Left ventricle myocardium superior (tissue), 1 donor: ENCODE measurements around the gene TSTD2. TPM values are rescaled to one million over a fixed set of nuclear protein-coding genes. Genes with fewer than 3 reads are reported as not detected.

Experiments used
- ATAC-seq: fragments of 200-7000 bp; cut with Tn5 transposase; one replicate; pipeline ENCODE4 v1.9.1; 2020; ENCODE audit warnings: mild to moderate bottlenecking, moderate library complexity
- DNase-seq: peaks from one replicate; pipeline ENCODE4 v3.0.0-alpha.2; 2020
- intact Hi-C: fragments of 100-400 bp; cut with micrococcal nuclease; formaldehyde crosslinking; loops from one replicate; pipeline ENCODE4 v1.11.0; 2022
- total RNA-seq: library from RNA; stranded (reverse); fragmentation: NEBNext Ultra II Directional; extraction: Animal tissue kit (Norgen Biotek cat#: 25700); gene quantifications from one replicate; pipeline ENCODE4 v1.2.1, GENCODE V29; 2021
- donor health status: DM: no; HTN: yes; CAD: no; lungs with severe emphysema.

TSTD2 gene
- total RNA-seq, 1 donor from 2014 or later, result 25.9 TPM

- DNase-seq (no peak), ATAC-seq (no peak)
- intact Hi-C loops, result no loop called here
Measured at GRCh38 chr9:97554566-97555075, 78.5 kb downstream of the TSTD2 start.

DNA sequence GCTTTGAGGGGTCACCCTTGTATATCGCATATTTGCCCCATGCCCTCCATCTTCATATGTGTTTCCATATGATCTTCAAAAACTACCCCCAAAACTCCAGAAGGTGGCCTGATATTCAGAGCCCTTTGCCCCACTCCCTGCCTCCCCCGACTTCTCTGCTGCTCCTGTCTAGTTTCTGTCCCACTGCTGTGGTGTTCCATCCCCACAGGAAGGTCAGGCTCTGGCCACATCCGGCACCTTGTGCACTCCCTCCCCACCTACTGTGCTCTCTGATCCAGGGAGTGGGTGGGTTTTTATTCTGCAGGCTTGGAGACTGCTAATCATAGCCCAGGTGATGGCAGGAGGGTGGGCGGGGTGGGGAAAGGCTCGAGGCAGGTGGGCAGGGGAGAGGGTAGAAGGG lies 79.3 kb downstream of the TSTD2 start:
- intact Hi-C loops, result no loop called here
- DNase-seq (no peak), ATAC-seq (no peak)

- intact Hi-C loops, result no loop called here
- ATAC-seq (no peak), DNase-seq (no peak)
Measured at GRCh38 chr9:97553141-97553540, 80.0 kb downstream of the TSTD2 start.

DNA sequence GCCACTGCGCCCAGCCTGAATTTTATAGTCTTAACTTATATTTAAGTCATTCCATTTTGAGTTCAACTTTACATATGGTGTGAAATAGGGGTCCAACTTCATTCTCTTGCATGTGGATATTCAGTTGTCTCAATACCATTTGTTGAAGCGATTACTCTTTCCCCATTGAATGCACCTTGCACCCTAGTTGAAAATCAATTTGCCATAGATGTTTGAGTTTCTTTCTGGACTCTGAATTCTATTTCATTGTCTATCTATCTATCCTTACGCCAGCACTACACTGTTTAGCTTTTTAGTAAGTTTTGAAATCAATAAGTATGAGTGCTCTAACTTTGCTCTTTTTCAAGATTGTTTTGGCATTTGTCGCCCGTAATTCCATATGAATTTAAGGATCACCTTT lies 81.9 kb downstream of the TSTD2 start:
- DNase-seq (no peak), ATAC-seq (no peak)
- intact Hi-C loops, result no loop called here

DNA sequence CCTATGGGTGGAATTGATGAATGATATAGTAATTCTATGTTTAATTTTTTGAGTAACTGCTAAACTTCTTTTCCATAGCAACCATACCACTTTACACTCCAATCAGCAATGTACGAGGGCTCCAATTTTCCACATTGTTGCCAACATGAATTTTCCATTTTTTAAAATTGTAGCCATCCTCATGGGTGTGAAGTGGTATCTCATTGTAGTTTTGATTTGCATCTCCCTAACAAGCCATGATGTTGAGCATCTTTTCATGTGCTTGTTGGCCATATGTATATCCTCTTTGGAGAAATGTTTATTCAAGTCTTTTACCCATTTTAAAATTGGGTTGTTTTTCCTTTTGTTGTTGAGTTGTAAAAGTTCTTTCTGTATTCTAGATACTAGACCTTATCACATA lies 82.8 kb downstream of the TSTD2 start:
- no peak for DNase-seq
- intact Hi-C loops, result no loop called here

More for the DNA sequence above, 82.8 kb downstream of the TSTD2 start:
- ATAC-seq, result no peak

Other genes with a start within 250 kb of the TSTD2 start
- gene TDRD7, start 221.3 kb downstream of the TSTD2 start, total RNA-seq, result 8.8 TPM
- gene TMOD1, start 131.7 kb downstream of the TSTD2 start, total RNA-seq, result 205 TPM
- 21.4 TPM for gene NCBP1, start 453 bp upstream of the TSTD2 start, total RNA-seq
- 6.4 TPM for gene XPA, start 64.0 kb upstream of the TSTD2 start, total RNA-seq
- gene FOXE1, start 219.9 kb upstream of the TSTD2 start, total RNA-seq, result not detected